ENCODE data around the gene ETFA.

DNA sequence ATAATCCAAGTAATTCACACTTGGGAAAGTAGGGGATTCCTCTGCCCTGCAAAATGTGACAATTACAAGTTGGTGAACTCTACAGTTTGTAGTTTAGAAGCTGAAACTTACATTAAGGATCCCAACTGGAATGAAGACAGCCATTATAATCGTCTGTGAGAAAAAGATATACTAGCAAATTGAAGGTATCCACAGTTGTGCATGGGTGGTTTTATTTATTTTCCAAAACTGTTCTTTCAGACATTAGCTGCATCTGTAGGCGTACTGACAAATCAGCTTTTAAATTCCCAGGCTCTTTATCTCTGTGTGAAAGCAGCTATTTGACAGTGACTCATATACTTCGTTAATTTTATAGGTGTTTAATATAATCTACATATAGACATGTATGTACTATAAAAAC, 12.8 kb upstream of the ETFA start:
- TF ChIP-seq, protein P1, sequence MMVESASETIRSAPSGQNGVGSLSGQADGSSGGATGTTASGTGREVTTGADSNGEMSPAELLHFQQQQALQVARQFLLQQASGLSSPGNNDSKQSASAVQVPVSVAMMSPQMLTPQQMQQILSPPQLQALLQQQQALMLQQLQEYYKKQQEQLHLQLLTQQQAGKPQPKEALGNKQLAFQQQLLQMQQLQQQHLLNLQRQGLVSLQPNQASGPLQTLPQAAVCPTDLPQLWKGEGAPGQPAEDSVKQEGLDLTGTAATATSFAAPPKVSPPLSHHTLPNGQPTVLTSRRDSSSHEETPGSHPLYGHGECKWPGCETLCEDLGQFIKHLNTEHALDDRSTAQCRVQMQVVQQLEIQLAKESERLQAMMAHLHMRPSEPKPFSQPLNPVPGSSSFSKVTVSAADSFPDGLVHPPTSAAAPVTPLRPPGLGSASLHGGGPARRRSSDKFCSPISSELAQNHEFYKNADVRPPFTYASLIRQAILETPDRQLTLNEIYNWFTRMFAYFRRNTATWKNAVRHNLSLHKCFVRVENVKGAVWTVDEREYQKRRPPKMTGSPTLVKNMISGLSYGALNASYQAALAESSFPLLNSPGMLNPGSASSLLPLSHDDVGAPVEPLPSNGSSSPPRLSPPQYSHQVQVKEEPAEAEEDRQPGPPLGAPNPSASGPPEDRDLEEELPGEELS (CRISPR knock-in tag; IDR thresholded peaks at IDR 0.05): no peak
- TF ChIP-seq, protein P2, sequence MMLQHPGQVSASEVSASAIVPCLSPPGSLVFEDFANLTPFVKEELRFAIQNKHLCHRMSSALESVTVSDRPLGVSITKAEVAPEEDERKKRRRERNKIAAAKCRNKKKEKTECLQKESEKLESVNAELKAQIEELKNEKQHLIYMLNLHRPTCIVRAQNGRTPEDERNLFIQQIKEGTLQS (CRISPR knock-in tag; conservative IDR thresholded peaks at IDR 0.05): no peak
- TF ChIP-seq, protein P3, sequence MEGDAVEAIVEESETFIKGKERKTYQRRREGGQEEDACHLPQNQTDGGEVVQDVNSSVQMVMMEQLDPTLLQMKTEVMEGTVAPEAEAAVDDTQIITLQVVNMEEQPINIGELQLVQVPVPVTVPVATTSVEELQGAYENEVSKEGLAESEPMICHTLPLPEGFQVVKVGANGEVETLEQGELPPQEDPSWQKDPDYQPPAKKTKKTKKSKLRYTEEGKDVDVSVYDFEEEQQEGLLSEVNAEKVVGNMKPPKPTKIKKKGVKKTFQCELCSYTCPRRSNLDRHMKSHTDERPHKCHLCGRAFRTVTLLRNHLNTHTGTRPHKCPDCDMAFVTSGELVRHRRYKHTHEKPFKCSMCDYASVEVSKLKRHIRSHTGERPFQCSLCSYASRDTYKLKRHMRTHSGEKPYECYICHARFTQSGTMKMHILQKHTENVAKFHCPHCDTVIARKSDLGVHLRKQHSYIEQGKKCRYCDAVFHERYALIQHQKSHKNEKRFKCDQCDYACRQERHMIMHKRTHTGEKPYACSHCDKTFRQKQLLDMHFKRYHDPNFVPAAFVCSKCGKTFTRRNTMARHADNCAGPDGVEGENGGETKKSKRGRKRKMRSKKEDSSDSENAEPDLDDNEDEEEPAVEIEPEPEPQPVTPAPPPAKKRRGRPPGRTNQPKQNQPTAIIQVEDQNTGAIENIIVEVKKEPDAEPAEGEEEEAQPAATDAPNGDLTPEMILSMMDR (IDR thresholded peaks at IDR 0.05): no peak
- TF ChIP-seq, protein P4, sequence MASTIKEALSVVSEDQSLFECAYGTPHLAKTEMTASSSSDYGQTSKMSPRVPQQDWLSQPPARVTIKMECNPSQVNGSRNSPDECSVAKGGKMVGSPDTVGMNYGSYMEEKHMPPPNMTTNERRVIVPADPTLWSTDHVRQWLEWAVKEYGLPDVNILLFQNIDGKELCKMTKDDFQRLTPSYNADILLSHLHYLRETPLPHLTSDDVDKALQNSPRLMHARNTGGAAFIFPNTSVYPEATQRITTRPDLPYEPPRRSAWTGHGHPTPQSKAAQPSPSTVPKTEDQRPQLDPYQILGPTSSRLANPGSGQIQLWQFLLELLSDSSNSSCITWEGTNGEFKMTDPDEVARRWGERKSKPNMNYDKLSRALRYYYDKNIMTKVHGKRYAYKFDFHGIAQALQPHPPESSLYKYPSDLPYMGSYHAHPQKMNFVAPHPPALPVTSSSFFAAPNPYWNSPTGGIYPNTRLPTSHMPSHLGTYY (CRISPR knock-in tag; IDR thresholded peaks at IDR 0.05): no peak
- TF ChIP-seq JAZF1 (CRISPR knock-in tag; IDR thresholded peaks at IDR 0.05): no peak
- TF ChIP-seq, protein P5, sequence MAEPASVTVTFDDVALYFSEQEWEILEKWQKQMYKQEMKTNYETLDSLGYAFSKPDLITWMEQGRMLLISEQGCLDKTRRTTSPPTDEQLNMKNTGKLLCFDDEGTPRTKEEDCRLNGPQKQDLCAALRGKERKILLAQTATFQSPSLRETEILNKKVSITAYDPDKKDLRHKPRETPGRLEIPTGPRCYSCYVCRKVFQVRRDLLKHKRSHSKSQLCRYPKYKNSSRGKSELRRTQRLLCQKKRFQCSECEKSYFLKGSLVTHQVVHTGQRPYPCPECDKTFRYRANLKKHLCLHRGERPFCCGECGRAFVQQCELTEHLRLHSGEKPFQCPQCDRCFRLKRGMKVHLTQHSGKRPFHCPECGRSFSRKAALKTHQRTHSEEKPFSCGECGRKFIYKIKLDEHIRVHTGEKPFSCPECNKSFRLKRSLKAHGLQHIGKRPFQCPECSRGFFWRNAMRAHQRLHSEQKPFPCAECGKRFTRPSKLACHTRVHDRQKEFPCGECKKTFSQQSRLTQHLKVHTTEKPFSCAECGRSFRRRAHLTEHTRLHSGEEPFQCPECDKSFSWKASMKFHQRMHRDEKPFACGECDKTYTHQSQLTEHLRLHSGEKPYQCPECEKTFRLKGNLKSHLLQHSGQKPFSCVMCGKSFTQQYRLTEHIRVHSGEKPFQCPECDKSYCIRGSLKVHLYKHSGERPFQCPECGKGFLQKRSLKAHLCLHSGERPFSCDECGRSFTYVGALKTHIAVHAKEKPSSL (CRISPR knock-in tag; conservative IDR thresholded peaks at IDR 0.05): no peak
- no peak for TF ChIP-seq RORB (CRISPR knock-in tag; IDR thresholded peaks at IDR 0.05)
